Liver (tissue), 9 donors: Measurements from ENCODE around the gene FKBP1B. TPM values are rescaled to one million over a fixed set of nuclear protein-coding genes. Genes with fewer than 3 reads are reported as not detected.

ENCODE experiments used
- DNase-seq: peaks from one replicate; pipeline ENCODE4 v3.0.0-alpha.2; 2017; ENCODE audit warnings: low spot score
- H3K27ac ChIP-seq, 2 donors: one replicate each; pipeline ENCODE4 v1.7.0; 2013; ENCODE audit warnings: inconsistent platforms in 2 of 2, low read length in 2 of 2, control low read depth in 1 of 2, low read depth in 1 of 2, mild to moderate bottlenecking in 1 of 2
- H3K27me3 ChIP-seq, 4 donors: one replicate each; pipeline versions ENCODE4 v1.6.1 to v1.7.0; 2013; ENCODE audit warnings: low read length in 3 of 4, inconsistent platforms in 1 of 4, mild to moderate bottlenecking in 1 of 4, moderate library complexity in 1 of 4; ENCODE audit not compliant: control insufficient read depth in 4 of 4, insufficient read depth in 4 of 4
- H3K36me3 ChIP-seq, 4 donors: one replicate each; pipeline versions ENCODE4 v1.6.1 to v1.7.0; 2013; ENCODE audit warnings: low read length in 3 of 4, mild to moderate bottlenecking in 3 of 4, low read depth in 1 of 4, moderate library complexity in 1 of 4; ENCODE audit not compliant: control insufficient read depth in 4 of 4, insufficient read depth in 3 of 4
- H3K4me1 ChIP-seq, 4 donors: one replicate each; pipeline versions ENCODE4 v1.6.1 to v1.7.0; 2013; ENCODE audit warnings: low read length in 3 of 4, mild to moderate bottlenecking in 3 of 4, moderate library complexity in 1 of 4; ENCODE audit not compliant: control insufficient read depth in 4 of 4, insufficient read depth in 4 of 4
- H3K4me3 ChIP-seq, 3 donors: one replicate each; pipeline versions ENCODE4 v1.6.1 to v1.7.0; 2013; ENCODE audit warnings: low read length in 3 of 3, control low read depth in 1 of 3, low read depth in 1 of 3, mild to moderate bottlenecking in 1 of 3
- H3K9ac ChIP-seq, 2 donors: one replicate each; pipeline ENCODE4 v1.7.0; 2013; ENCODE audit warnings: low read length in 2 of 2, mild to moderate bottlenecking in 2 of 2, moderate library complexity in 2 of 2, control low read depth in 1 of 2, low read depth in 1 of 2
- H3K9me3 ChIP-seq, 4 donors: one replicate each; pipeline versions ENCODE4 v1.6.1 to v1.7.0; 2013; ENCODE audit warnings: low read length in 3 of 4; ENCODE audit not compliant: control insufficient read depth in 4 of 4
- EGR1 ChIP-seq, 2 donors: IDR thresholded peaks; 2 replicates each; pipeline ENCODE4 v1.6.1; 2016 to 2018; ENCODE audit warnings: antibody characterized with exemption in 2 of 2, low read depth in 2 of 2
- FOXA1 ChIP-seq: IDR thresholded peaks from 2 replicates; pipeline ENCODE4 v1.6.1; 2016; ENCODE audit warnings: antibody characterized with exemption
- FOXA2 ChIP-seq: IDR thresholded peaks from 2 replicates; pipeline ENCODE4 v1.6.1; 2016; ENCODE audit warnings: antibody characterized with exemption
- GABPA ChIP-seq, 2 donors: IDR thresholded peaks in 1 of 2; conservative IDR thresholded peaks in 1 of 2; 2 replicates each; pipeline ENCODE4 v1.6.1; 2016; ENCODE audit warnings: antibody characterized with exemption in 2 of 2, mild to moderate bottlenecking in 1 of 2, moderate library complexity in 1 of 2
- HNF4G ChIP-seq: IDR thresholded peaks from 2 replicates; pipeline ENCODE4 v1.6.1; 2016; ENCODE audit warnings: antibody characterized with exemption
- JUND ChIP-seq, 2 donors: IDR thresholded peaks; 2 replicates each; pipeline ENCODE4 v1.6.1; 2016; ENCODE audit warnings: antibody characterized with exemption in 2 of 2
- NR2F2 ChIP-seq: IDR thresholded peaks from 2 replicates; pipeline ENCODE4 v1.6.1; 2016; ENCODE audit warnings: antibody characterized with exemption
- RAD21 ChIP-seq, 2 donors: IDR thresholded peaks; 2 replicates each; pipeline ENCODE4 v1.6.1; 2016; ENCODE audit warnings: antibody characterized with exemption in 2 of 2, mild to moderate bottlenecking in 2 of 2
- RXRA ChIP-seq, 2 donors: IDR thresholded peaks; 2 replicates each; pipeline ENCODE4 v1.6.1; 2017 to 2018; ENCODE audit warnings: antibody characterized with exemption in 2 of 2, mild to moderate bottlenecking in 1 of 2
- YY1 ChIP-seq: IDR thresholded peaks from 2 replicates; pipeline ENCODE4 v1.6.1; 2016; ENCODE audit warnings: antibody characterized with exemption, mild to moderate bottlenecking
- WGBS: extraction: QIAGEN DNeasy Blood & Tissue Kit; methylation state at CpG from one replicate; pipeline ENCODE4 v1.1.7; 2013; 5-methylcytosine and 5-hydroxymethylcytosine counted together
- polyA plus RNA-seq, 2 donors: library from polyadenylated mRNA; stranded (reverse) in 1 of 2; unstranded in 1 of 2; fragments of 200-250 nt in 1 of 2; fragments of >200 nt in 1 of 2; fragmentation: Nextera tagmentation in 1 of 2; extraction: Ambion mirVana in 1 of 2; gene quantifications; one replicate each; pipeline versions ENCODE4 v1.2.1 to v1.2.3, GENCODE V29; 2013 to 2015
- total RNA-seq, 2 donors: library from RNA; depleted of rRNA; stranded (reverse); fragments of >200 nt; gene quantifications; one replicate each; pipeline ENCODE4 v1.2.3, GENCODE V29; 2014
- TF ChIP-seq, protein P1 (sequence below): IDR thresholded peaks from 2 replicates; pipeline ENCODE4 v1.6.1; 2016; ENCODE audit warnings: antibody characterized with exemption
- TF ChIP-seq, protein P2 (sequence below): IDR thresholded peaks from 2 replicates; pipeline ENCODE4 v1.6.1; 2016; ENCODE audit warnings: antibody characterized with exemption
- TF ChIP-seq, protein P3 (sequence below): IDR thresholded peaks from 2 replicates; pipeline ENCODE4 v1.6.1; 2016; ENCODE audit warnings: antibody characterized with exemption, mild to moderate bottlenecking
- TF ChIP-seq, protein P4 (sequence below): IDR thresholded peaks from 2 replicates; pipeline ENCODE4 v1.6.1; 2016; ENCODE audit warnings: antibody characterized with exemption
- TF ChIP-seq, protein P5 (sequence below): fragments of 150-350 bp; IDR thresholded peaks from 2 replicates; pipeline ENCODE4 v1.5.1; 2017; ENCODE audit warnings: improper control_type of control experiment, low read depth, low read length; ENCODE audit not compliant: missing input control
- donor health status: healthy.
- donor health status: healthy.
- donor health status: healthy.
- donor health status: healthy.
- donor health status: healthy.

FKBP1B gene
- total and polyA plus RNA-seq, 4 donors, result 3.6 to 23.6 (median 11.5) TPM

DNA sequence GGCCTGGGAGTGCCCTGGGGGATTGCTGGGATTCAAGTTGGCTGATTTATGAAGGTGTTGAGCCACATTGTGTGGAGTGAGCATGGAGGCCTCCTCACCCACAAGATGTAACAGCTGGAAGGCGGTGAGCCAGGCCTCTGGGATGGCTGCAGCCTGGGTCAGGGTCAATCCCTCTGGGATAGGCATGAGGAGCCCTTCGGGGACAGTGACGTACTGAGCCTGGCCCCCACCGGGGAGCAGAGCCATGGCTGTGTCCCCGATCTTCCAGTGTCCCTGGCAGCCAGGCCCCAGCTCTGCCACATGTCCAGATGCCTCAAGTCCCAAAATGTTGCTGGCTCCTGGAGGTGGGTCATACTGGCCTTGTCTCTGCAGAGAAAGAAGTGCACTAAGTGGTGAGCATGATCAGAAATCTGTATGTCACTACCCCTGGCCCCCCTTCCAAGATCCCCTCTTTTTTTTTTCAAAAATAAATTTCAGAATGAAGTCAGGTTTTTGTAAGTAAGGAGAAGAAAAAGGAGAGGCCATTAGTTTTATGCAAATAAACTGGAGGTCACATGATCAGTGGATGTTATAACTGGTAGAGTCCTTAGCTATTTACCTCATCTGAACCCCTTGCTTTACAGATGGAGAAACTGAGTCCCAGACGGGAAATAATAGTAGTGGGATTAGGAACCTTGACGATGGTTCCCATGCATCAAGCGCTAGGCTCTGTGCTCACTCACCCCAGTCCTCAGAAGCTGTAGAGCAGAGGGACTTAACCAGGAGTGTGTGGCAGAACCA is 33.4 kb downstream of the FKBP1B start:
- 94% methylated on average over 8 of the region's 8 CpGs for WGBS
- Histone ChIP-seq H3K9ac (no peak overlapping the region), H3K9me3 (no peaks in the 10 kb centered on the region), H3K36me3 (peaks cover 0 to 2% (median 0%) of the 10 kb centered on the region in 4 donors), H3K4me3 (no peak overlapping the region), H3K27me3 (no peaks in the 10 kb centered on the region), H3K4me1 (peaks cover 0 to 21% (median 15%) of the 10 kb centered on the region in 4 donors), H3K27ac (no peak overlapping the region)
- DNase-seq, result no peak
- TF ChIP-seq RXRA (IDR thresholded peaks at IDR 0.05) (no peak), FOXA1 (no peak), GABPA (IDR thresholded peaks at IDR 0.05 in 1 of 2, conservative IDR thresholded peaks at IDR 0.05 in 1 of 2) (no peak), EGR1 (IDR thresholded peaks at IDR 0.05; ENCODE audit: low read depth in 2 of 2) (no peak), YY1 (no peak), NR2F2 (no peak), HNF4G (no peak), FOXA2 (no peak), JUND (IDR thresholded peaks at IDR 0.05) (no peak), RAD21 (IDR thresholded peaks at IDR 0.05) (no peak)
- TF ChIP-seq, protein P1, sequence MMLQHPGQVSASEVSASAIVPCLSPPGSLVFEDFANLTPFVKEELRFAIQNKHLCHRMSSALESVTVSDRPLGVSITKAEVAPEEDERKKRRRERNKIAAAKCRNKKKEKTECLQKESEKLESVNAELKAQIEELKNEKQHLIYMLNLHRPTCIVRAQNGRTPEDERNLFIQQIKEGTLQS, result no peak
- TF ChIP-seq, protein P2, sequence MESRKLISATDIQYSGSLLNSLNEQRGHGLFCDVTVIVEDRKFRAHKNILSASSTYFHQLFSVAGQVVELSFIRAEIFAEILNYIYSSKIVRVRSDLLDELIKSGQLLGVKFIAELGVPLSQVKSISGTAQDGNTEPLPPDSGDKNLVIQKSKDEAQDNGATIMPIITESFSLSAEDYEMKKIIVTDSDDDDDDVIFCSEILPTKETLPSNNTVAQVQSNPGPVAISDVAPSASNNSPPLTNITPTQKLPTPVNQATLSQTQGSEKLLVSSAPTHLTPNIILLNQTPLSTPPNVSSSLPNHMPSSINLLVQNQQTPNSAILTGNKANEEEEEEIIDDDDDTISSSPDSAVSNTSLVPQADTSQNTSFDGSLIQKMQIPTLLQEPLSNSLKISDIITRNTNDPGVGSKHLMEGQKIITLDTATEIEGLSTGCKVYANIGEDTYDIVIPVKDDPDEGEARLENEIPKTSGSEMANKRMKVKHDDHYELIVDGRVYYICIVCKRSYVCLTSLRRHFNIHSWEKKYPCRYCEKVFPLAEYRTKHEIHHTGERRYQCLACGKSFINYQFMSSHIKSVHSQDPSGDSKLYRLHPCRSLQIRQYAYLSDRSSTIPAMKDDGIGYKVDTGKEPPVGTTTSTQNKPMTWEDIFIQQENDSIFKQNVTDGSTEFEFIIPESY, result no peak
- TF ChIP-seq, protein P3, sequence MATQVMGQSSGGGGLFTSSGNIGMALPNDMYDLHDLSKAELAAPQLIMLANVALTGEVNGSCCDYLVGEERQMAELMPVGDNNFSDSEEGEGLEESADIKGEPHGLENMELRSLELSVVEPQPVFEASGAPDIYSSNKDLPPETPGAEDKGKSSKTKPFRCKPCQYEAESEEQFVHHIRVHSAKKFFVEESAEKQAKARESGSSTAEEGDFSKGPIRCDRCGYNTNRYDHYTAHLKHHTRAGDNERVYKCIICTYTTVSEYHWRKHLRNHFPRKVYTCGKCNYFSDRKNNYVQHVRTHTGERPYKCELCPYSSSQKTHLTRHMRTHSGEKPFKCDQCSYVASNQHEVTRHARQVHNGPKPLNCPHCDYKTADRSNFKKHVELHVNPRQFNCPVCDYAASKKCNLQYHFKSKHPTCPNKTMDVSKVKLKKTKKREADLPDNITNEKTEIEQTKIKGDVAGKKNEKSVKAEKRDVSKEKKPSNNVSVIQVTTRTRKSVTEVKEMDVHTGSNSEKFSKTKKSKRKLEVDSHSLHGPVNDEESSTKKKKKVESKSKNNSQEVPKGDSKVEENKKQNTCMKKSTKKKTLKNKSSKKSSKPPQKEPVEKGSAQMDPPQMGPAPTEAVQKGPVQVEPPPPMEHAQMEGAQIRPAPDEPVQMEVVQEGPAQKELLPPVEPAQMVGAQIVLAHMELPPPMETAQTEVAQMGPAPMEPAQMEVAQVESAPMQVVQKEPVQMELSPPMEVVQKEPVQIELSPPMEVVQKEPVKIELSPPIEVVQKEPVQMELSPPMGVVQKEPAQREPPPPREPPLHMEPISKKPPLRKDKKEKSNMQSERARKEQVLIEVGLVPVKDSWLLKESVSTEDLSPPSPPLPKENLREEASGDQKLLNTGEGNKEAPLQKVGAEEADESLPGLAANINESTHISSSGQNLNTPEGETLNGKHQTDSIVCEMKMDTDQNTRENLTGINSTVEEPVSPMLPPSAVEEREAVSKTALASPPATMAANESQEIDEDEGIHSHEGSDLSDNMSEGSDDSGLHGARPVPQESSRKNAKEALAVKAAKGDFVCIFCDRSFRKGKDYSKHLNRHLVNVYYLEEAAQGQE, result no peak
- TF ChIP-seq, protein P4, sequence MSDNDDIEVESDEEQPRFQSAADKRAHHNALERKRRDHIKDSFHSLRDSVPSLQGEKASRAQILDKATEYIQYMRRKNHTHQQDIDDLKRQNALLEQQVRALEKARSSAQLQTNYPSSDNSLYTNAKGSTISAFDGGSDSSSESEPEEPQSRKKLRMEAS, result no peak
- TF ChIP-seq, protein P5, sequence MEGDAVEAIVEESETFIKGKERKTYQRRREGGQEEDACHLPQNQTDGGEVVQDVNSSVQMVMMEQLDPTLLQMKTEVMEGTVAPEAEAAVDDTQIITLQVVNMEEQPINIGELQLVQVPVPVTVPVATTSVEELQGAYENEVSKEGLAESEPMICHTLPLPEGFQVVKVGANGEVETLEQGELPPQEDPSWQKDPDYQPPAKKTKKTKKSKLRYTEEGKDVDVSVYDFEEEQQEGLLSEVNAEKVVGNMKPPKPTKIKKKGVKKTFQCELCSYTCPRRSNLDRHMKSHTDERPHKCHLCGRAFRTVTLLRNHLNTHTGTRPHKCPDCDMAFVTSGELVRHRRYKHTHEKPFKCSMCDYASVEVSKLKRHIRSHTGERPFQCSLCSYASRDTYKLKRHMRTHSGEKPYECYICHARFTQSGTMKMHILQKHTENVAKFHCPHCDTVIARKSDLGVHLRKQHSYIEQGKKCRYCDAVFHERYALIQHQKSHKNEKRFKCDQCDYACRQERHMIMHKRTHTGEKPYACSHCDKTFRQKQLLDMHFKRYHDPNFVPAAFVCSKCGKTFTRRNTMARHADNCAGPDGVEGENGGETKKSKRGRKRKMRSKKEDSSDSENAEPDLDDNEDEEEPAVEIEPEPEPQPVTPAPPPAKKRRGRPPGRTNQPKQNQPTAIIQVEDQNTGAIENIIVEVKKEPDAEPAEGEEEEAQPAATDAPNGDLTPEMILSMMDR, result no peak
